ENCODE measurements around the gene SLC17A3. TPM values are rescaled to one million over a fixed set of nuclear protein-coding genes. Genes with fewer than 3 reads are reported as not detected.

The SLC17A3 gene
- total and polyA plus RNA-seq, 2 donors (not counting 3 experiments of a cell fraction or from before 2014, with no cell fraction given), result not detected

- peak; percentile 44 for FAIRE-seq
Observed at GRCh38 chr6:25835442-25836283, 38.4 kb downstream of the SLC17A3 start.

More at GRCh38 chr6:25835442-25836283, 38.4 kb downstream of the SLC17A3 start:
- no peaks in the 10 kb centered on the region for H4K20me1 ChIP-seq (replicated peaks; ENCODE audit: control insufficient read depth, extremely low read depth, insufficient read depth, low read length)
- H3K79me2 ChIP-seq (ENCODE audit: control insufficient read depth, insufficient read depth, low read length), result no peaks in the 10 kb centered on the region
- H3K9me3 ChIP-seq (replicated peaks; ENCODE audit: control insufficient read depth, insufficient read depth, low read length), result no peaks in the 10 kb centered on the region
- H2AFZ ChIP-seq (ENCODE audit: low read depth, low read length), result peak overlapping the region; percentile 1
- POLR2A ChIA-PET, result interaction anchor here (0.6 kb wide), 1 partner anchor 18 kb away, joined by 6 read pairs; no protein-coding TSS in a partner anchor
- H3K27ac ChIP-seq (ENCODE audit: insufficient read depth, low read depth, low read length), result no peak overlapping the region
- intact Hi-C loops (cut with micrococcal nuclease) (no loop called here), dilution Hi-C loops (cut with MboI; ENCODE audit: extremely low pct_ligation_motif_present, low sequenced_read_pairs) (no loop called here)
- BruUV-seq (replicated peaks), result no TSS peak
- H3K9me1 ChIP-seq (replicated peaks; ENCODE audit: control insufficient read depth, extremely low read depth, insufficient read depth, low read length), result no peaks in the 10 kb centered on the region
- H3K36me3 ChIP-seq (ENCODE audit: control insufficient read depth in 2 of 2, extremely low read depth in 1 of 2, insufficient read depth in 2 of 2, low read length in 2 of 2), result no peaks in the 10 kb centered on the region
- no peak overlapping the region for H3K4me2 ChIP-seq (ENCODE audit: insufficient read depth, low read length)
- CTCF ChIA-PET, result interaction anchor here (1.3 kb wide), 1 partner anchor 42 kb away, joined by 3 read pairs; no protein-coding TSS in a partner anchor
- no peaks in the 10 kb centered on the region for H3K4me1 ChIP-seq (ENCODE audit: control insufficient read depth, extremely low read depth, insufficient read depth, low read length)
- TF ChIP-seq JUN (IDR thresholded peaks at IDR 0.05; ENCODE audit: borderline replicate concordance, insufficient read depth, insufficient read length, low read depth) (no peak), POLR2A (IDR thresholded peaks at IDR 0.05; ENCODE audit: low read depth, low read length) (no peak), CTCF (IDR thresholded peaks at IDR 0.05; ENCODE audit: extremely low read depth in 1 of 2, insufficient read depth in 1 of 2, low read depth in 1 of 2, low read length in 2 of 2) (no peak), FOS (IDR thresholded peaks at IDR 0.05; ENCODE audit: borderline replicate concordance, insufficient read depth, low read length) (no peak), EZH2 (IDR thresholded peaks at IDR 0.05; ENCODE audit: borderline replicate concordance, low read depth, low read length, severe bottlenecking) (no peak), GATA2 (IDR thresholded peaks at IDR 0.05; ENCODE audit: insufficient read depth, insufficient read length, low read depth, low read length) (no peak), MYC (IDR thresholded peaks at IDR 0.05; ENCODE audit: low read depth, low read length) (no peak), MAX (IDR thresholded peaks at IDR 0.05; ENCODE audit: insufficient read depth, insufficient read length) (no peak), POLR2AphosphoS5 (IDR thresholded peaks at IDR 0.05; ENCODE audit: insufficient read depth, low read depth, low read length) (no peak)
- no peaks in the 10 kb centered on the region for H3K27me3 ChIP-seq (ENCODE audit: control insufficient read depth in 2 of 2, insufficient read depth in 2 of 2, low read length in 2 of 2)
- H3K4me3 ChIP-seq (replicated peaks in 1 of 3; ENCODE audit: insufficient read depth in 1 of 3, low read depth in 1 of 3, low read length in 3 of 3), result no peak overlapping the region
- peak; percentile 90 for DNase-seq (ENCODE audit: low read depth, low spot score)
- no peak overlapping the region for H3K9ac ChIP-seq (replicated peaks; ENCODE audit: extremely low read depth, insufficient read depth, low read length)
